H9 (cell line): ENCODE data around the gene KLF15. TPM values are rescaled to one million over a fixed set of nuclear protein-coding genes. Genes with fewer than 3 reads are reported as not detected.

ENCODE experiments used
- DNase-seq: peaks from one replicate; pipeline ENCODE4 v3.0.0-alpha.2; 2017
- H2AFZ ChIP-seq: one replicate; pipeline ENCODE4 v1.6.1; 2013; ENCODE audit warnings: mild to moderate bottlenecking, low read length, control low read depth, moderate library complexity
- H2AK5ac ChIP-seq: 2 replicates; pipeline ENCODE4 v1.6.1; 2013; ENCODE audit warnings: low read length, control low read depth, mixed read lengths; ENCODE audit not compliant: insufficient read length
- H2BK120ac ChIP-seq: one replicate; pipeline ENCODE4 v1.6.1; 2013; ENCODE audit warnings: low read depth, mild to moderate bottlenecking, low read length, control low read depth, inconsistent platforms; ENCODE audit not compliant: poor library complexity, severe bottlenecking
- H2BK12ac ChIP-seq: 2 replicates; pipeline ENCODE4 v1.6.1; 2013; ENCODE audit warnings: low read length, control low read depth, mixed read lengths, low read depth; ENCODE audit not compliant: insufficient read length
- H2BK15ac ChIP-seq: 2 replicates; pipeline ENCODE4 v1.6.1; 2013; ENCODE audit warnings: low read depth, low read length, control low read depth
- H2BK20ac ChIP-seq: one replicate; pipeline ENCODE4 v1.6.1; 2013; ENCODE audit warnings: low read depth, mild to moderate bottlenecking, low read length, control low read depth, inconsistent platforms; ENCODE audit not compliant: poor library complexity, severe bottlenecking
- H2BK5ac ChIP-seq: 2 replicates; pipeline ENCODE4 v1.6.1; 2013; ENCODE audit warnings: low read length, control low read depth, mixed read lengths; ENCODE audit not compliant: insufficient read length
- H3K14ac ChIP-seq: 2 replicates; pipeline ENCODE4 v1.6.1; 2013; ENCODE audit warnings: low read length, control low read depth; ENCODE audit not compliant: insufficient read depth
- H3K18ac ChIP-seq: 2 replicates; pipeline ENCODE4 v1.6.1; 2013; ENCODE audit warnings: low read depth, mild to moderate bottlenecking, mixed read lengths, low read length, control low read depth; ENCODE audit not compliant: insufficient read length
- H3K23ac ChIP-seq: 2 replicates; pipeline ENCODE4 v1.6.1; 2013; ENCODE audit warnings: low read length, control low read depth, mixed read lengths, low read depth; ENCODE audit not compliant: insufficient read length
- H3K23me2 ChIP-seq: 2 replicates; pipeline ENCODE4 v1.6.1; 2013; ENCODE audit warnings: low read depth, mild to moderate bottlenecking, mixed read lengths, low read length, control low read depth; ENCODE audit not compliant: insufficient read length, poor library complexity, severe bottlenecking
- H3K27ac ChIP-seq: 2 replicates; pipeline ENCODE4 v1.5.1; 2013; ENCODE audit warnings: low read length, control low read depth, mixed read lengths, low read depth; ENCODE audit not compliant: insufficient read length
- H3K27me3 ChIP-seq: 2 replicates; pipeline ENCODE4 v1.6.1; 2013; ENCODE audit warnings: low read length, control low read depth, inconsistent platforms; ENCODE audit not compliant: insufficient read depth
- H3K4ac ChIP-seq: 2 replicates; pipeline ENCODE4 v1.6.1; 2013; ENCODE audit warnings: low read depth, mild to moderate bottlenecking, control low read depth, inconsistent platforms, low read length, moderate library complexity
- H3K4me1 ChIP-seq: 2 replicates; pipeline ENCODE4 v1.6.1; 2013; ENCODE audit warnings: low read length, control low read depth, inconsistent platforms; ENCODE audit not compliant: insufficient read depth
- H3K4me2 ChIP-seq: 2 replicates; pipeline ENCODE4 v1.6.1; 2013; ENCODE audit warnings: low read length, control low read depth, mixed read lengths; ENCODE audit not compliant: insufficient read length, insufficient read depth
- H3K56ac ChIP-seq: 2 replicates; pipeline ENCODE4 v1.6.1; 2013; ENCODE audit warnings: low read depth, mild to moderate bottlenecking, mixed read lengths, low read length, control low read depth; ENCODE audit not compliant: insufficient read length
- H3K79me1 ChIP-seq: 2 replicates; pipeline ENCODE4 v1.6.1; 2013; ENCODE audit warnings: low read depth, mild to moderate bottlenecking, moderate library complexity, low read length, control low read depth, inconsistent platforms; ENCODE audit not compliant: insufficient read depth, poor library complexity, severe bottlenecking
- H3K79me2 ChIP-seq: 2 replicates; pipeline ENCODE4 v1.6.1; 2013; ENCODE audit warnings: low read length, control low read depth, inconsistent platforms; ENCODE audit not compliant: insufficient read depth
- H3K9ac ChIP-seq: 2 replicates; pipeline ENCODE4 v1.6.1; 2013; ENCODE audit warnings: low read length, control low read depth, mixed read lengths; ENCODE audit not compliant: insufficient read length; ENCODE audit errors: extremely low read depth
- H3K9me3 ChIP-seq: one replicate; pipeline ENCODE4 v1.6.1; 2013; ENCODE audit warnings: low read depth, low read length, inconsistent platforms; ENCODE audit not compliant: control insufficient read depth
- H3T11ph ChIP-seq: one replicate; pipeline ENCODE4 v1.6.1; 2013; ENCODE audit warnings: mild to moderate bottlenecking, low read length, control low read depth, inconsistent platforms
- H4K20me1 ChIP-seq: one replicate; pipeline ENCODE4 v1.6.1; 2013; ENCODE audit not compliant: control insufficient read depth, insufficient read length, insufficient read depth
- H4K5ac ChIP-seq: 2 replicates; pipeline ENCODE4 v1.6.1; 2013; ENCODE audit warnings: low read depth, mild to moderate bottlenecking, mixed read lengths, low read length, control low read depth; ENCODE audit not compliant: insufficient read length
- H4K8ac ChIP-seq: replicated peaks from 2 replicates; pipeline ENCODE4 v1.6.1; 2013; ENCODE audit warnings: low read length, control low read depth, mixed read lengths, low read depth; ENCODE audit not compliant: insufficient read length
- H4K91ac ChIP-seq: 2 replicates; pipeline ENCODE4 v1.6.1; 2013; ENCODE audit warnings: low read depth, mild to moderate bottlenecking, moderate library complexity, mixed read lengths, low read length, control low read depth; ENCODE audit not compliant: insufficient read length
- H3K27ac Mint-ChIP-seq, 3 experiments: 2 replicates in 2 of 3; 3 replicates in 1 of 3; pipeline ENCODE4 v1.8.0; 2020 to 2021; ENCODE audit warnings: mixed read lengths in 3 of 3, mild to moderate bottlenecking in 1 of 3, moderate library complexity in 1 of 3
- H3K27me3 Mint-ChIP-seq: 2 replicates; pipeline ENCODE4 v1.8.0; 2021; ENCODE audit warnings: low read depth, mild to moderate bottlenecking, moderate library complexity, mixed read lengths
- H3K36me3 Mint-ChIP-seq, 3 experiments: 2 replicates in 2 of 3; 3 replicates in 1 of 3; pipeline ENCODE4 v1.8.0; 2020 to 2021; ENCODE audit warnings: low read depth in 3 of 3, mixed read lengths in 3 of 3; ENCODE audit not compliant: insufficient read depth in 1 of 3
- H3K4me1 Mint-ChIP-seq, 2 experiments: 2 replicates each; pipeline ENCODE4 v1.8.0; 2020; ENCODE audit warnings: mixed read lengths in 2 of 2
- H3K4me3 Mint-ChIP-seq, 2 experiments: 2 replicates in 1 of 2; 3 replicates in 1 of 2; pipeline ENCODE4 v1.8.0; 2020 to 2021; ENCODE audit warnings: mild to moderate bottlenecking in 2 of 2, mixed read lengths in 2 of 2, moderate library complexity in 1 of 2
- H3K9me3 Mint-ChIP-seq, 2 experiments: 2 replicates in 1 of 2; 3 replicates in 1 of 2; pipeline ENCODE4 v1.8.0; 2020; ENCODE audit warnings: mild to moderate bottlenecking in 2 of 2, mixed read lengths in 2 of 2, moderate library complexity in 1 of 2
- CTCF ChIP-seq: fragments of 200-600 bp; sonication (generic); conservative IDR thresholded peaks from 3 replicates; pipeline ENCODE4 v1.8.0; 2021; ENCODE audit warnings: antibody characterized with exemption, mild to moderate bottlenecking
- WGBS: extraction: QIAGEN DNeasy Blood & Tissue Kit; methylation state at CpG from one replicate; pipeline ENCODE4 v1.1.7; 2013; ENCODE audit warnings: missing lambda C conversion rate, low lambda C conversion rate, mixed read lengths; ENCODE audit not compliant: insufficient read length; ENCODE audit errors: extremely low coverage; 5-methylcytosine and 5-hydroxymethylcytosine counted together
- total RNA-seq: library from RNA; stranded (reverse); gene quantifications from 2 replicates; pipeline ENCODE4 v1.2.1, GENCODE V29; 2021

Gene KLF15
- total RNA-seq, 1 experiment from 2014 or later, result 10.8 TPM

GRCh38 chr3:126304704-126305103 is 52.5 kb downstream of the KLF15 start:
- TF ChIP-seq CTCF, result no peak
- H3K27me3 Mint-ChIP-seq, result peaks cover 10% of the 10 kb centered on the region
- Histone ChIP-seq H2BK120ac (no peak overlapping the region), H3K27me3 (no peaks in the 10 kb centered on the region), H3K79me2 (no peaks in the 10 kb centered on the region), H2BK5ac (no peak overlapping the region), H3K56ac (no peak overlapping the region), H3K23me2 (no peaks in the 10 kb centered on the region), H4K91ac (no peak overlapping the region), H3K4me1 (no peaks in the 10 kb centered on the region), H3K27ac (no peak overlapping the region), H3K23ac (no peak overlapping the region), H3K4ac (no peak overlapping the region), H3K14ac (no peak overlapping the region), H3K9ac (no peak overlapping the region), H3T11ph (no peak overlapping the region), H2BK20ac (no peak overlapping the region), H2BK12ac (no peak overlapping the region), H3K4me2 (no peak overlapping the region), H2AK5ac (no peak overlapping the region), H3K9me3 (no peaks in the 10 kb centered on the region), H2AFZ (no peak overlapping the region), H4K20me1 (no peaks in the 10 kb centered on the region), H3K18ac (no peak overlapping the region), H2BK15ac (no peak overlapping the region), H4K8ac (no peak overlapping the region), H4K5ac (no peak overlapping the region), H3K79me1 (no peaks in the 10 kb centered on the region)
- peaks cover 0 to 5% (median 3%) of the 10 kb centered on the region in 3 experiments; a peak in 3 of 7 replicates for H3K36me3 Mint-ChIP-seq
- H3K27ac Mint-ChIP-seq, result no peak overlapping the region
- no peak overlapping the region for H3K4me3 Mint-ChIP-seq
- no CpG with 5 or more reads among the region's 3 CpGs for WGBS
- peaks cover 21 to 29% of the 10 kb centered on the region in 2 experiments; a peak in 4 of 5 replicates for H3K9me3 Mint-ChIP-seq
- peaks cover 3 to 10% of the 10 kb centered on the region in 2 experiments; a peak in 3 of 4 replicates for H3K4me1 Mint-ChIP-seq
- DNase-seq, result no peak
